Hepatocyte (in vitro differentiated cells): ENCODE measurements around the gene APBA1. TPM values are rescaled to one million over a fixed set of nuclear protein-coding genes. Genes with fewer than 3 reads are reported as not detected.

Source experiments
- DNase-seq: peaks from one replicate; pipeline ENCODE4 v3.0.0-alpha.2; 2016; ENCODE audit warnings: low spot score
- H2AFZ ChIP-seq: fragments of 200-600 bp; sonication (generic); 2 replicates; pipeline ENCODE4 v1.6.0; 2016; ENCODE audit warnings: antibody characterized with exemption, mild to moderate bottlenecking
- H3K27ac ChIP-seq: fragments of 200-600 bp; sonication (generic); 2 replicates; pipeline ENCODE4 v1.5.1; 2016; ENCODE audit warnings: mild to moderate bottlenecking
- H3K27me3 ChIP-seq: fragments of 200-600 bp; sonication (generic); 2 replicates; pipeline ENCODE4 v1.6.1; 2016
- H3K36me3 ChIP-seq: fragments of 200-600 bp; sonication (generic); replicated peaks from 2 replicates; pipeline ENCODE4 v1.5.1; 2016; ENCODE audit warnings: low read depth; ENCODE audit not compliant: insufficient read depth
- H3K4me1 ChIP-seq: fragments of 200-600 bp; sonication (generic); 2 replicates; pipeline ENCODE4 v1.5.1; 2016; ENCODE audit warnings: mild to moderate bottlenecking, moderate library complexity; ENCODE audit not compliant: insufficient read depth
- H3K4me2 ChIP-seq: fragments of 200-600 bp; sonication (generic); 2 replicates; pipeline ENCODE4 v1.6.0; 2016
- H3K4me3 ChIP-seq: fragments of 200-600 bp; sonication (generic); 2 replicates; pipeline ENCODE4 v1.5.1; 2016; ENCODE audit warnings: mild to moderate bottlenecking
- H3K79me2 ChIP-seq: fragments of 200-600 bp; sonication (generic); 2 replicates; pipeline ENCODE4 v1.6.0; 2017; ENCODE audit warnings: mild to moderate bottlenecking
- H3K9me2 ChIP-seq: fragments of 200-600 bp; sonication (generic); replicated peaks from 2 replicates; pipeline ENCODE4 v1.6.0; 2017; ENCODE audit warnings: mild to moderate bottlenecking; ENCODE audit not compliant: insufficient read depth
- H3K9me3 ChIP-seq: fragments of 200-600 bp; sonication (generic); 2 replicates; pipeline ENCODE4 v1.5.1; 2016; ENCODE audit warnings: low read depth, mild to moderate bottlenecking
- H4K20me1 ChIP-seq: fragments of 200-600 bp; sonication (generic); 2 replicates; pipeline ENCODE4 v1.6.0; 2016; ENCODE audit warnings: mild to moderate bottlenecking; ENCODE audit not compliant: insufficient read depth, poor library complexity, severe bottlenecking
- CTCF ChIP-seq: fragments of 200-600 bp; sonication (generic); IDR thresholded peaks from 2 replicates; pipeline ENCODE4 v1.5.1; 2016; ENCODE audit warnings: antibody characterized with exemption, mild to moderate bottlenecking; ENCODE audit not compliant: poor library complexity
- EZH2 ChIP-seq: fragments of 200-600 bp; sonication (generic); IDR thresholded peaks from 2 replicates; pipeline ENCODE4 v1.6.1; 2016; ENCODE audit warnings: antibody characterized with exemption, mild to moderate bottlenecking, borderline replicate concordance
- EZH2phosphoT487 ChIP-seq: fragments of 200-600 bp; sonication (generic); IDR thresholded peaks from one replicate; pipeline ENCODE4 v1.6.1; 2018; ENCODE audit warnings: antibody characterized with exemption, mild to moderate bottlenecking, low read depth, moderate library complexity; ENCODE audit not compliant: unreplicated experiment, severe bottlenecking
- WGBS: methylation state at CpG from one replicate; pipeline ENCODE4 v1.1.6; 2016; ENCODE audit warnings: low lambda C conversion rate; ENCODE audit errors: missing lambda C conversion rate; 5-methylcytosine and 5-hydroxymethylcytosine counted together
- polyA plus RNA-seq: library from polyadenylated mRNA; unstranded; fragments of >200 nt; fragmentation: Nextera tagmentation; extraction: Ambion mirVana; gene quantifications from 2 replicates; pipeline ENCODE4 v1.2.1, GENCODE V29; 2016
- total RNA-seq: library from RNA; depleted of rRNA; stranded (reverse); fragments of >200 nt; gene quantifications from 2 replicates; pipeline ENCODE4 v1.2.3, GENCODE V29; 2014

The APBA1 gene
- total and polyA plus RNA-seq, 2 experiments from 2014 or later, result 1.5 to 12.0 TPM

- 61% methylated on average over 9 of the region's 9 CpGs for whole genome bisulfite sequencing
Observed at GRCh38 chr9:69470186-69470977, 201.8 kb downstream of the APBA1 start.

GRCh38 chr9:69469136-69469535 is 203.0 kb downstream of the APBA1 start:
- Histone ChIP-seq H3K79me2 (no peaks in the 10 kb centered on the region), H3K9me3 (no peaks in the 10 kb centered on the region), H2AFZ (no peak overlapping the region), H3K4me2 (no peak overlapping the region), H3K4me3 (no peak overlapping the region), H3K27me3 (no peaks in the 10 kb centered on the region), H4K20me1 (no peaks in the 10 kb centered on the region), H3K9me2 (no peaks in the 10 kb centered on the region), H3K4me1 (peaks cover 36% of the 10 kb centered on the region), H3K27ac (peak overlapping the region; percentile 72), H3K36me3 (no peaks in the 10 kb centered on the region)
- TF ChIP-seq EZH2phosphoT487 (no peak), CTCF (no peak), EZH2 (no peak)
- no peak for DNase-seq

More at GRCh38 chr9:69470186-69470977, 201.8 kb downstream of the APBA1 start:
- Histone ChIP-seq H3K79me2 (no peaks in the 10 kb centered on the region), H3K9me2 (no peaks in the 10 kb centered on the region), H3K4me2 (peak overlapping the region; percentile 5), H3K9me3 (no peaks in the 10 kb centered on the region), H2AFZ (no peak overlapping the region), H4K20me1 (no peaks in the 10 kb centered on the region), H3K4me3 (no peak overlapping the region), H3K4me1 (peaks cover 36% of the 10 kb centered on the region), H3K27me3 (no peaks in the 10 kb centered on the region), H3K36me3 (no peaks in the 10 kb centered on the region), H3K27ac (peak overlapping the region; percentile 72)
- TF ChIP-seq EZH2 (no peak), CTCF (no peak), EZH2phosphoT487 (no peak)
- peak; percentile 80 for DNase-seq

GRCh38 chr9:69468380-69468779 is 203.8 kb downstream of the APBA1 start:
- no peak for TF ChIP-seq EZH2
- TF ChIP-seq CTCF, result no peak
- TF ChIP-seq EZH2phosphoT487, result no peak
- WGBS, result 75% methylated on average over 1 of the region's 1 CpG
- Histone ChIP-seq H3K27me3 (no peaks in the 10 kb centered on the region), H3K4me1 (peaks cover 36% of the 10 kb centered on the region), H3K36me3 (no peaks in the 10 kb centered on the region), H2AFZ (no peak overlapping the region), H3K9me3 (no peaks in the 10 kb centered on the region), H3K4me2 (no peak overlapping the region), H3K4me3 (no peak overlapping the region), H3K27ac (peak overlapping the region; percentile 72), H3K9me2 (no peaks in the 10 kb centered on the region), H4K20me1 (no peaks in the 10 kb centered on the region), H3K79me2 (no peaks in the 10 kb centered on the region)
- DNase-seq, result no peak

GRCh38 chr9:69466151-69466550 is 206.0 kb downstream of the APBA1 start:
- H3K9me3 ChIP-seq, result no peaks in the 10 kb centered on the region
- no peak overlapping the region for H2AFZ ChIP-seq
- peaks cover 22% of the 10 kb centered on the region for H3K4me1 ChIP-seq
- H3K4me2 ChIP-seq, result no peak overlapping the region
- H3K4me3 ChIP-seq, result no peak overlapping the region
- no peaks in the 10 kb centered on the region for H3K36me3 ChIP-seq
- DNase-seq, result no peak
- H3K27ac ChIP-seq, result no peak overlapping the region
- no peaks in the 10 kb centered on the region for H3K79me2 ChIP-seq
- no peaks in the 10 kb centered on the region for H4K20me1 ChIP-seq
- TF ChIP-seq CTCF, result no peak
- TF ChIP-seq EZH2phosphoT487, result no peak
- TF ChIP-seq EZH2, result no peak
- WGBS, result 90% methylated on average over 8 of the region's 8 CpGs
- no peaks in the 10 kb centered on the region for H3K9me2 ChIP-seq
- no peaks in the 10 kb centered on the region for H3K27me3 ChIP-seq
